ENCODE results near the gene RSPO4. TPM values are rescaled to one million over a fixed set of nuclear protein-coding genes. Genes with fewer than 3 reads are reported as not detected.

RSPO4 gene
- total RNA-seq, 1 experiment from 2014 or later = 6.7 TPM

DNA sequence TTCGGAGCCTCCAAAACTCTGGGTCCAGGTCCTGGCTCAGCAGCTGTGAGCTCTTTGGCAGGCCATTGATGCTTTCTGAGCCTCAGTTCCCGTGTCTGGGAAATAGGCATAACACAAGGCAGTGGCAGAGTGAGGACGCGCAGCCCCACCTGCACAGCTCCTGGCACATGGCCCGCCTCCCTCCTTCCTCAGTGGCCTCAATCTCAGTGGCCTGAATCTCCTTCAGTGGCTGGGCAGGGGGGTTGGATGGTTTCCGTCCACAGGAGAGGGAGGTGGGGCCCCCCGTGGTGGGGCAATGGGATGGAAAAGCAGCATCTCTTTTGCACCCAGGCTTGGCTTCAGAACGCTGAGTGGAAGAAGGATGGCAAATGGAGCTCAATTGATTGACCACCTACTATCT is 5.1 kb downstream of the RSPO4 start:
- Histone ChIP-seq H3K23ac (ENCODE audit: insufficient read length, low read depth, low read length) (no peak overlapping the region), H3K9ac (ENCODE audit: extremely low read depth, insufficient read length, low read length) (no peak overlapping the region), H3K18ac (ENCODE audit: insufficient read length, low read depth, low read length) (no peak overlapping the region), H3K9me3 (ENCODE audit: control insufficient read depth, low read depth, low read length) (no peaks in the 10 kb centered on the region), H3K79me2 (ENCODE audit: insufficient read depth, low read length) (no peaks in the 10 kb centered on the region), H2BK20ac (ENCODE audit: low read depth, low read length, poor library complexity, severe bottlenecking) (no peak overlapping the region), H3K14ac (ENCODE audit: insufficient read depth, low read length) (no peak overlapping the region), H3K4me1 (ENCODE audit: insufficient read depth, low read length) (no peaks in the 10 kb centered on the region), H3K23me2 (ENCODE audit: insufficient read length, low read depth, low read length, poor library complexity, severe bottlenecking) (peaks cover 5% of the 10 kb centered on the region), H2BK5ac (ENCODE audit: insufficient read length, low read length) (no peak overlapping the region), H2AFZ (ENCODE audit: low read length) (no peak overlapping the region), H3K56ac (ENCODE audit: insufficient read length, low read depth, low read length) (no peak overlapping the region), H3T11ph (ENCODE audit: low read length) (no peak overlapping the region), H3K79me1 (ENCODE audit: insufficient read depth, low read depth, low read length, poor library complexity, severe bottlenecking) (no peaks in the 10 kb centered on the region), H2BK120ac (ENCODE audit: low read depth, low read length, poor library complexity, severe bottlenecking) (no peak overlapping the region), H4K91ac (ENCODE audit: insufficient read length, low read depth, low read length) (no peak overlapping the region), H2AK5ac (ENCODE audit: insufficient read length, low read length) (no peak overlapping the region), H2BK12ac (ENCODE audit: insufficient read length, low read depth, low read length) (no peak overlapping the region), H4K5ac (ENCODE audit: insufficient read length, low read depth, low read length) (no peak overlapping the region), H3K4ac (ENCODE audit: low read depth, low read length) (no peak overlapping the region), H3K27ac (ENCODE audit: insufficient read length, low read depth, low read length) (no peak overlapping the region), H4K8ac (replicated peaks; ENCODE audit: insufficient read length, low read depth, low read length) (no peak overlapping the region), H4K20me1 (ENCODE audit: control insufficient read depth, insufficient read depth, insufficient read length) (no peaks in the 10 kb centered on the region), H3K4me2 (ENCODE audit: insufficient read depth, insufficient read length, low read length) (no peak overlapping the region), H2BK15ac (ENCODE audit: low read depth, low read length) (no peak overlapping the region), H3K27me3 (ENCODE audit: insufficient read depth, low read length) (no peaks in the 10 kb centered on the region; the same call in 1 of the 2 replicates)
- H3K36me3 Mint-ChIP-seq (ENCODE audit: insufficient read depth in 1 of 3, low read depth in 3 of 3) = no peaks in the 10 kb centered on the region
- no peak overlapping the region for H3K4me3 Mint-ChIP-seq
- WGBS (ENCODE audit: extremely low coverage, insufficient read length, low lambda C conversion rate) = no CpG with 5 or more reads among the region's 8 CpGs
- TF ChIP-seq, protein P1, sequence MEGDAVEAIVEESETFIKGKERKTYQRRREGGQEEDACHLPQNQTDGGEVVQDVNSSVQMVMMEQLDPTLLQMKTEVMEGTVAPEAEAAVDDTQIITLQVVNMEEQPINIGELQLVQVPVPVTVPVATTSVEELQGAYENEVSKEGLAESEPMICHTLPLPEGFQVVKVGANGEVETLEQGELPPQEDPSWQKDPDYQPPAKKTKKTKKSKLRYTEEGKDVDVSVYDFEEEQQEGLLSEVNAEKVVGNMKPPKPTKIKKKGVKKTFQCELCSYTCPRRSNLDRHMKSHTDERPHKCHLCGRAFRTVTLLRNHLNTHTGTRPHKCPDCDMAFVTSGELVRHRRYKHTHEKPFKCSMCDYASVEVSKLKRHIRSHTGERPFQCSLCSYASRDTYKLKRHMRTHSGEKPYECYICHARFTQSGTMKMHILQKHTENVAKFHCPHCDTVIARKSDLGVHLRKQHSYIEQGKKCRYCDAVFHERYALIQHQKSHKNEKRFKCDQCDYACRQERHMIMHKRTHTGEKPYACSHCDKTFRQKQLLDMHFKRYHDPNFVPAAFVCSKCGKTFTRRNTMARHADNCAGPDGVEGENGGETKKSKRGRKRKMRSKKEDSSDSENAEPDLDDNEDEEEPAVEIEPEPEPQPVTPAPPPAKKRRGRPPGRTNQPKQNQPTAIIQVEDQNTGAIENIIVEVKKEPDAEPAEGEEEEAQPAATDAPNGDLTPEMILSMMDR (conservative IDR thresholded peaks at IDR 0.05) = no peak
- peaks cover 0 to 6% of the 10 kb centered on the region in 2 experiments; a peak in 2 of 4 replicates for H3K4me1 Mint-ChIP-seq
- DNase-seq = no peak
- no peaks in the 10 kb centered on the region for H3K9me3 Mint-ChIP-seq
- no peak overlapping the region for H3K27ac Mint-ChIP-seq
- peaks cover 23% of the 10 kb centered on the region for H3K27me3 Mint-ChIP-seq (ENCODE audit: low read depth)

Data from H9 (cell line).